NCI-H524 treated with DMSO at 0.1 percent for 48 hours (cell line): ENCODE measurements around the gene BBS9.

ENCODE experiments used
- DNase-seq: peaks from one replicate; lab custom pipeline; 2025; lab: John Stamatoyannopoulos, UW

The BBS9 gene

DNA sequence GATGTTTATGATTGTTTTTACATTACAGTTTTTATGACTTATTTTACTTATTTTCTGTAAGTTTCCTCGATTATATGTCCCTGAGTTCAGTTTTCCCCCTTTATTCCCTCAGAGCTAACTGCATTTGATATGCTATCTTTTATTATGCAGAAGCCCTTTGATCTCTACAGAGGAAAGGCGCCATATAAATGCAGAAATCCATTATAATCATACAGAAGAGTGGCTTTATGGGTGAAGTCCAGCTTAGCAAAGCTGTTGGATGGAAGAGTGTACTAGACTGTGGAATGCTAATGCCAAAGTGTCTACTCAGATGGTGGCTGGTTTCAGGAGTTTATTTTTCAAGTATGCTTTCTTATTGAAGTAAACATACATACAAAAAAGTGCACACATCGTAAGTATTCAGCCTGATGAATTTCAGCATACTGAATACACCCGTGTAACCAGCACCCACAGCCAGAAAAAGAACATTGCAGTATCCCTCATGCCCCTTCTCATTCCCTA is 517.6 kb downstream of the BBS9 start:
- DNase-seq = no peak

DNA sequence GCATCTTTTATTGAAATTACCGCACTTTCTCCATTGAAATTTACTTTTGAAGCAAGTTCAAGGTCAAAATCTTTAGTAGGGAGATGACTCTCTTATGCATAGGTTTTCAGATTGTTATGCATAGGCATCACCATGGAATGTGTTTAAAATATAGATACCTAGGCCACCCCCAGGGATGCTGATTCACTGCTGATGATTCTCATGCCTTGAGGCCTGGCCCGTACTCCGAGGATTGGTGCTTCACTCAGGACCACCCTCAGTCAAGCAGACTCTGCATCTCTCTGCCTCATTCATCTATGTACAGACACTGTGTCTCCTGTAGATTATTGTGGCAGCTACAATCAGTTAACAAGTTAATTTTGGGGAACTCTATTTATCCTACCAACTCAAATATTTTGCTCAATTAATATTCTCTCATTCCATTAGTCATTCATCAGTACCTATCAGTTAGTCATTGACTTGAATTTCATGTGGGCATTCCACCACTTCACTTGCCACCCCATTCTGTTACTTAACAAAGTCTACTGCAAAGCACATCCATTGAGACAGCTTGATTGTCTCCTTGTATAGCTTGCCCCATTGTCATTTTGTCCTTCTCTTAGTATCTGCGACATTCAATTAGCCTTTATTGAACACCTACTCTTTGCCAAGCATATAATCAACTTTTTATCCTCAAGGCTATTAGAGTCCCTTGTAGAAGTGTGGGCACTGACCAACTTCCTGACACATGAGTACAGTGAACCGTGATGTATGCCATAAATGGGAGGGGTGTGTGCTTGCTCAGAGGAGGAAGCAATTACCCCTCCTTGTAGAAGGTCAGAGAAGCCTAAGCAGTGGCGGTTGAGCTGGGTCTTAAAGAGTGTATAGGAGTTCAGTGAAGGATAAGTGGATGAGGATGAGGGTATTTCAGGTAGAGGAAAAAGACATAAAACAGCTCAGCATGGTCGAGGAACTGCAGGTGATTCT is 520.4 kb downstream of the BBS9 start:
- DNase-seq = no peak

- no peak for DNase-seq
These were observed 521.5 kb downstream of the BBS9 start for GRCh38 chr7:33650828-33651227.

GRCh38 chr7:33651998-33652515 is 522.7 kb downstream of the BBS9 start:
- DNase-seq = no peak

- DNase-seq = no peak
These were observed 525.3 kb downstream of the BBS9 start for GRCh38 chr7:33654676-33655075.
